NCI-H146 (cell line): ENCODE results near the gene TCF21.
A peak's percentile ranks its signal among the peaks of the same experiment; 100 is the strongest.
"Not testable (repeated sequence)": the region's sequence is repeated elsewhere in the genome, so short reads cannot be mapped to it uniquely, and the experiment has no call there.

Experiments
- DNase-seq: peaks from one replicate; lab custom pipeline; 2025; lab: John Stamatoyannopoulos, UW

The TCF21 gene

GRCh38 chr6:133888929-133889556 lies at the start of gene TCF21:
TCF21 (plus strand) TSS chr6:133889113; CDS start chr6:133889398, 285 bp downstream.
- DNase-seq, result no peak

GRCh38 chr6:133841176-133841575 lies 47.7 kb upstream of the TCF21 start:
- no peak for DNase-seq

- DNase-seq, result no peak
Measured at GRCh38 chr6:133843098-133843497, 45.8 kb upstream of the TCF21 start.

GRCh38 chr6:133844709-133845108 lies 44.2 kb upstream of the TCF21 start:
- no peak for DNase-seq

- no peak for DNase-seq
Measured at GRCh38 chr6:133854041-133854363, 34.9 kb upstream of the TCF21 start.

- peak; percentile 63 for DNase-seq
Measured at GRCh38 chr6:133854364-133855275, 34.3 kb upstream of the TCF21 start.

GRCh38 chr6:133855276-133855990 lies 33.5 kb upstream of the TCF21 start:
- no peak for DNase-seq

- no peak for DNase-seq
Measured at GRCh38 chr6:133855991-133856370, 32.9 kb upstream of the TCF21 start.

- DNase-seq, result no peak
Measured at GRCh38 chr6:133856911-133857310, 32.0 kb upstream of the TCF21 start.

GRCh38 chr6:133857696-133858095 lies 31.2 kb upstream of the TCF21 start:
- DNase-seq, result no peak

- DNase-seq, result not testable (repeated sequence)
Measured at GRCh38 chr6:133861337-133861736, 27.6 kb upstream of the TCF21 start.

- no peak for DNase-seq
Measured at GRCh38 chr6:133863228-133863627, 25.7 kb upstream of the TCF21 start.

GRCh38 chr6:133865680-133866079 lies 23.2 kb upstream of the TCF21 start:
- no peak for DNase-seq

- no peak for DNase-seq
Measured at GRCh38 chr6:133871131-133871530, 17.8 kb upstream of the TCF21 start.

- no peak for DNase-seq
Measured at GRCh38 chr6:133873538-133873937, 15.4 kb upstream of the TCF21 start.

- DNase-seq, result no peak
Measured at GRCh38 chr6:133877116-133877515, 11.8 kb upstream of the TCF21 start.

- DNase-seq, result no peak
Measured at GRCh38 chr6:133880006-133880405, 8.9 kb upstream of the TCF21 start.

GRCh38 chr6:133880896-133881295 lies 8.0 kb upstream of the TCF21 start:
- no peak for DNase-seq

GRCh38 chr6:133886104-133886775 lies 2.7 kb upstream of the TCF21 start:
- no peak for DNase-seq

GRCh38 chr6:133887156-133887879 lies 1.6 kb upstream of the TCF21 start:
- no peak for DNase-seq

GRCh38 chr6:133887880-133888230 lies 1.1 kb upstream of the TCF21 start:
- DNase-seq, result no peak
